ENCODE results near the gene ABCF1.

- TF ChIP-seq PATZ1 (CRISPR knock-in tag; IDR thresholded peaks at IDR 0.05; ENCODE audit: borderline replicate concordance) = no peak
- TF ChIP-seq OSR1 (CRISPR knock-in tag; IDR thresholded peaks at IDR 0.05) = no peak
- no peak for TF ChIP-seq TCF4 (CRISPR knock-in tag; IDR thresholded peaks at IDR 0.05; ENCODE audit: borderline replicate concordance)
- TF ChIP-seq ZFP30 (CRISPR knock-in tag; IDR thresholded peaks at IDR 0.05) = no peak
- no peak for TF ChIP-seq ISL1 (CRISPR knock-in tag; IDR thresholded peaks at IDR 0.05)
- TF ChIP-seq ARNTL (CRISPR knock-in tag; IDR thresholded peaks at IDR 0.05; ENCODE audit: borderline replicate concordance, low read depth) = no peak
- TF ChIP-seq POU6F1 (CRISPR knock-in tag; IDR thresholded peaks at IDR 0.05; ENCODE audit: borderline replicate concordance, low read depth) = no peak
- TF ChIP-seq SNAI2 (CRISPR knock-in tag; IDR thresholded peaks at IDR 0.05) = no peak
- TF ChIP-seq RARB (CRISPR knock-in tag; IDR thresholded peaks at IDR 0.05) = no peak
- no peak for TF ChIP-seq ZNF565 (CRISPR knock-in tag; conservative IDR thresholded peaks at IDR 0.05; ENCODE audit: low read depth)
- no peak for TF ChIP-seq CREB5 (CRISPR knock-in tag; IDR thresholded peaks at IDR 0.05; ENCODE audit: low read depth)
- TF ChIP-seq TSHZ2 (CRISPR knock-in tag; IDR thresholded peaks at IDR 0.05) = no peak
- no peak for TF ChIP-seq GLIS3 (CRISPR knock-in tag; IDR thresholded peaks at IDR 0.05)
- no peak for TF ChIP-seq CSDC2 (CRISPR knock-in tag; IDR thresholded peaks at IDR 0.05)
Measured at GRCh38 chr6:30564114-30564513, 7.1 kb upstream of the ABCF1 start.
